ENCODE data around the gene DPP10.

DNA sequence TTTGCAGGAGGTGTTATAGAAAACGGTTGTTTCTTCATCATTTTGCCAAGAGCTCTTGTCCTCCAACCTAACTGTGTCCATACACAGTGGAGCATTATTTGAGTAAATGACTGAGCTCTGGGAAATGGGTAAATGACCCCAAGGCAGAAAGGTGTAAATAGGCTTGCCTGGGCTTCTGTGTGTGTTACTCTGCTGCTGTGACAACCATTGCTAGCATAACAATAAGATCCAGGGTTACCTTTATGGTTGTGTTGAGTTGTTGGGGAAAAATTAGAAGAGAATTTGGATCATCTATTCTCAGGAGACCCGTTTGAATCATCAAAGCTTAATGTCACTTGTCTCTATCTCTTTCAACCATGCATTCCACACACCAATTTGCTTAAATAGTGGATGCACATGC lies 672.7 kb downstream of the DPP10 start:
- TF ChIP-seq YY1 (tag by site-specific recombination; IDR thresholded peaks at IDR 0.05) (no peak), ZBTB11 (tag by site-specific recombination; conservative IDR thresholded peaks at IDR 0.05; ENCODE audit: low read depth) (no peak), ZNF302 (tag by site-specific recombination; IDR thresholded peaks at IDR 0.05; ENCODE audit: low read depth) (no peak), ATF2 (tag by site-specific recombination; IDR thresholded peaks at IDR 0.05; ENCODE audit: low read depth) (no peak), KLF9 (tag by site-specific recombination; IDR thresholded peaks at IDR 0.05; ENCODE audit: low read depth) (no peak), ZNF140 (tag by site-specific recombination; IDR thresholded peaks at IDR 0.05) (no peak), KLF7 (tag by site-specific recombination; IDR thresholded peaks at IDR 0.05; ENCODE audit: borderline replicate concordance) (no peak)
- TF ChIP-seq, protein P1, sequence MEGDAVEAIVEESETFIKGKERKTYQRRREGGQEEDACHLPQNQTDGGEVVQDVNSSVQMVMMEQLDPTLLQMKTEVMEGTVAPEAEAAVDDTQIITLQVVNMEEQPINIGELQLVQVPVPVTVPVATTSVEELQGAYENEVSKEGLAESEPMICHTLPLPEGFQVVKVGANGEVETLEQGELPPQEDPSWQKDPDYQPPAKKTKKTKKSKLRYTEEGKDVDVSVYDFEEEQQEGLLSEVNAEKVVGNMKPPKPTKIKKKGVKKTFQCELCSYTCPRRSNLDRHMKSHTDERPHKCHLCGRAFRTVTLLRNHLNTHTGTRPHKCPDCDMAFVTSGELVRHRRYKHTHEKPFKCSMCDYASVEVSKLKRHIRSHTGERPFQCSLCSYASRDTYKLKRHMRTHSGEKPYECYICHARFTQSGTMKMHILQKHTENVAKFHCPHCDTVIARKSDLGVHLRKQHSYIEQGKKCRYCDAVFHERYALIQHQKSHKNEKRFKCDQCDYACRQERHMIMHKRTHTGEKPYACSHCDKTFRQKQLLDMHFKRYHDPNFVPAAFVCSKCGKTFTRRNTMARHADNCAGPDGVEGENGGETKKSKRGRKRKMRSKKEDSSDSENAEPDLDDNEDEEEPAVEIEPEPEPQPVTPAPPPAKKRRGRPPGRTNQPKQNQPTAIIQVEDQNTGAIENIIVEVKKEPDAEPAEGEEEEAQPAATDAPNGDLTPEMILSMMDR (tag by site-specific recombination; IDR thresholded peaks at IDR 0.05) = no peak
